HCT116 (cell line): Measurements from ENCODE around the gene MALRD1.

Experiments used
- CEBPB ChIP-seq: IDR thresholded peaks from 2 replicates; pipeline ENCODE4 v1.6.1; 2012; ENCODE audit warnings: low read depth
- CTCF ChIP-seq, 3 experiments: fragments of 200-600 bp in 1 of 3; sonication (generic) in 1 of 3; IDR thresholded peaks in 2 of 3; conservative IDR thresholded peaks in 1 of 3; 2 replicates each; pipeline ENCODE4 v1.5.1; 2012 to 2017; ENCODE audit warnings: low read depth in 2 of 3, low read length in 2 of 3, antibody characterized with exemption in 1 of 3, borderline replicate concordance in 1 of 3, control low read depth in 1 of 3, mild to moderate bottlenecking in 1 of 3, mixed read lengths in 1 of 3, mixed run types in 1 of 3, moderate library complexity in 1 of 3; ENCODE audit not compliant: insufficient read depth in 1 of 3
- ELF1 ChIP-seq: IDR thresholded peaks from 2 replicates; pipeline ENCODE4 v1.6.1; 2012; ENCODE audit warnings: low read depth, borderline replicate concordance
- MAX ChIP-seq: IDR thresholded peaks from 2 replicates; pipeline ENCODE4 v1.6.1; 2012
- POLR2A ChIP-seq: IDR thresholded peaks from 2 replicates; pipeline ENCODE4 v1.7.0; 2011; ENCODE audit warnings: borderline replicate concordance; ENCODE audit not compliant: insufficient read depth, insufficient read length; ENCODE audit errors: extremely low read depth
- SIN3A ChIP-seq: IDR thresholded peaks from 2 replicates; pipeline ENCODE4 v1.6.1; 2012; ENCODE audit warnings: low read depth
- SP1 ChIP-seq: IDR thresholded peaks from 2 replicates; pipeline ENCODE4 v1.6.1; 2012; ENCODE audit warnings: low read depth
- TCF7L2 ChIP-seq: IDR thresholded peaks from 2 replicates; pipeline ENCODE4 v1.7.0; 2011; ENCODE audit warnings: borderline replicate concordance, inconsistent platforms; ENCODE audit not compliant: insufficient read depth, insufficient read length; ENCODE audit errors: extremely low read depth

GRCh38 chr10:19605806-19606205, 557.2 kb downstream of the MALRD1 start:
- no peak for TF ChIP-seq MAX
- TF ChIP-seq CEBPB, result no peak
- TF ChIP-seq POLR2A, result no peak
- no peak for TF ChIP-seq CTCF (IDR thresholded peaks at IDR 0.05 in 2 of 3, conservative IDR thresholded peaks at IDR 0.05 in 1 of 3; ENCODE audit: borderline replicate concordance in 1 of 3, insufficient read depth in 1 of 3, low read depth in 2 of 3, low read length in 2 of 3)
- no peak for TF ChIP-seq ELF1
- no peak for TF ChIP-seq SP1
- no peak for TF ChIP-seq SIN3A
- TF ChIP-seq TCF7L2, result no peak
